KMS-11 (cell line): ENCODE measurements around the gene RNASE11.
"Not testable (repeated sequence)": the region's sequence is repeated elsewhere in the genome, so short reads cannot be mapped to it uniquely, and the experiment has no call there.

Source experiments
- H2AFZ ChIP-seq: fragments of 200-600 bp; sonication (generic); 2 replicates; pipeline ENCODE4 v1.6.1; 2016; ENCODE audit warnings: antibody characterized with exemption, mixed run types, low read depth
- H3K27ac ChIP-seq: fragments of 200-600 bp; sonication (generic); 2 replicates; pipeline ENCODE4 v1.6.1; 2016; ENCODE audit warnings: mild to moderate bottlenecking, mixed run types
- H3K27me3 ChIP-seq: fragments of 200-600 bp; sonication (generic); 2 replicates; pipeline ENCODE4 v1.6.1; 2017; ENCODE audit warnings: mild to moderate bottlenecking, low read depth, mixed run types, moderate library complexity; ENCODE audit not compliant: insufficient read depth
- H3K36me3 ChIP-seq: fragments of 200-600 bp; sonication (generic); 2 replicates; pipeline ENCODE4 v1.6.1; 2017; ENCODE audit warnings: mild to moderate bottlenecking, mixed run types; ENCODE audit not compliant: insufficient read depth
- H3K4me1 ChIP-seq: fragments of 200-600 bp; sonication (generic); 2 replicates; pipeline ENCODE4 v1.6.1; 2016; ENCODE audit warnings: mild to moderate bottlenecking, low read depth, mixed run types; ENCODE audit not compliant: poor library complexity, severe bottlenecking
- H3K4me2 ChIP-seq: fragments of 200-600 bp; sonication (generic); 2 replicates; pipeline ENCODE4 v1.7.0; 2016; ENCODE audit warnings: mild to moderate bottlenecking, mixed run types
- H3K4me3 ChIP-seq: fragments of 200-600 bp; sonication (generic); IDR thresholded peaks from 2 replicates; pipeline ENCODE4 v1.6.1; 2017; ENCODE audit warnings: low read depth, low read length, mixed read lengths; ENCODE audit not compliant: insufficient read depth
- H3K79me2 ChIP-seq: fragments of 200-600 bp; sonication (generic); 2 replicates; pipeline ENCODE4 v1.6.1; 2016; ENCODE audit warnings: low read depth, mixed run types; ENCODE audit not compliant: insufficient read depth
- H3K9ac ChIP-seq: fragments of 200-600 bp; sonication (generic); 2 replicates; pipeline ENCODE4 v1.6.1; 2016; ENCODE audit warnings: mild to moderate bottlenecking, mixed run types
- H4K20me1 ChIP-seq: fragments of 200-600 bp; sonication (generic); 2 replicates; pipeline ENCODE4 v1.6.1; 2016; ENCODE audit warnings: mild to moderate bottlenecking, mixed run types; ENCODE audit not compliant: insufficient read depth
- CTCF ChIP-seq: fragments of 200-600 bp; sonication (generic); conservative IDR thresholded peaks from 2 replicates; pipeline ENCODE4 v1.6.1; 2017; ENCODE audit warnings: low read depth, mild to moderate bottlenecking, antibody characterized with exemption, low read length, moderate library complexity, mixed read lengths

Gene RNASE11

GRCh38 chr14:20603813-20604690 is 16.3 kb upstream of the RNASE11 start:
- H3K36me3 ChIP-seq: no peaks in the 10 kb centered on the region
- H2AFZ ChIP-seq: no peak overlapping the region
- no peak overlapping the region for H3K27ac ChIP-seq
- no peaks in the 10 kb centered on the region for H3K79me2 ChIP-seq
- H3K27me3 ChIP-seq: no peaks in the 10 kb centered on the region
- no peak overlapping the region for H3K4me3 ChIP-seq
- no peak overlapping the region for H3K9ac ChIP-seq
- no peak overlapping the region for H3K4me2 ChIP-seq
- no peaks in the 10 kb centered on the region for H4K20me1 ChIP-seq
- no peak for TF ChIP-seq CTCF
- peaks cover 5% of the 10 kb centered on the region for H3K4me1 ChIP-seq

GRCh38 chr14:20602583-20602982 is 14.8 kb upstream of the RNASE11 start:
- Histone ChIP-seq H3K36me3 (no peaks in the 10 kb centered on the region), H3K4me3 (no peak overlapping the region), H3K9ac (no peak overlapping the region), H3K27ac (no peak overlapping the region), H4K20me1 (no peaks in the 10 kb centered on the region), H3K4me1 (no peaks in the 10 kb centered on the region), H3K4me2 (no peak overlapping the region), H3K79me2 (no peaks in the 10 kb centered on the region), H3K27me3 (no peaks in the 10 kb centered on the region), H2AFZ (no peak overlapping the region)
- no peak for TF ChIP-seq CTCF

GRCh38 chr14:20601522-20601921 is 13.7 kb upstream of the RNASE11 start:
- Histone ChIP-seq H3K9ac (no peak overlapping the region), H3K4me2 (no peak overlapping the region), H4K20me1 (no peaks in the 10 kb centered on the region), H3K27me3 (no peaks in the 10 kb centered on the region), H3K4me3 (no peak overlapping the region), H3K79me2 (no peaks in the 10 kb centered on the region), H3K36me3 (no peaks in the 10 kb centered on the region), H3K4me1 (no peaks in the 10 kb centered on the region), H3K27ac (no peak overlapping the region), H2AFZ (no peak overlapping the region)
- TF ChIP-seq CTCF: no peak

GRCh38 chr14:20597108-20597507 is 9.3 kb upstream of the RNASE11 start:
- Histone ChIP-seq H4K20me1 (no peaks in the 10 kb centered on the region), H3K4me1 (no peaks in the 10 kb centered on the region), H3K9ac (no peak overlapping the region), H3K27me3 (no peaks in the 10 kb centered on the region), H3K4me2 (no peak overlapping the region), H3K4me3 (no peak overlapping the region), H2AFZ (no peak overlapping the region), H3K36me3 (no peaks in the 10 kb centered on the region), H3K27ac (no peak overlapping the region), H3K79me2 (no peaks in the 10 kb centered on the region)
- no peak for TF ChIP-seq CTCF

GRCh38 chr14:20595726-20596125 is 7.9 kb upstream of the RNASE11 start:
- H3K4me1 ChIP-seq, H3K36me3 ChIP-seq, H3K4me2 ChIP-seq, H2AFZ ChIP-seq, H3K27ac ChIP-seq, H4K20me1 ChIP-seq, H3K79me2 ChIP-seq, H3K9ac ChIP-seq, H3K4me3 ChIP-seq, H3K27me3 ChIP-seq: not testable (repeated sequence)
